Fibroblast of lung (primary cell): ENCODE results near the gene PPP2R5C. TPM values are rescaled to one million over a fixed set of nuclear protein-coding genes. Genes with fewer than 3 reads are reported as not detected.

Source experiments
- DNase-seq, 2 donors: peaks; one replicate each; pipeline versions ENCODE4 v3.0.0 to v3.0.0-alpha.2; 2010; ENCODE audit warnings: low read depth in 2 of 2
- H2AFZ ChIP-seq: 2 replicates; pipeline ENCODE4 v1.5.1; 2012; ENCODE audit warnings: low read length, control low read depth, inconsistent platforms
- H3K27ac ChIP-seq: 2 replicates; pipeline ENCODE4 v1.5.1; 2011; ENCODE audit warnings: low read length, control low read depth; ENCODE audit not compliant: insufficient read depth
- H3K27me3 ChIP-seq: 2 replicates; pipeline ENCODE4 v1.5.1; 2011; ENCODE audit warnings: mild to moderate bottlenecking, low read length; ENCODE audit not compliant: control insufficient read depth, insufficient read depth
- H3K36me3 ChIP-seq: 2 replicates; pipeline ENCODE4 v1.5.1; 2011; ENCODE audit warnings: low read length; ENCODE audit not compliant: control insufficient read depth, insufficient read depth
- H3K4me1 ChIP-seq: 2 replicates; pipeline ENCODE4 v1.5.1; 2011; ENCODE audit warnings: low read length; ENCODE audit not compliant: control insufficient read depth, insufficient read depth; ENCODE audit errors: extremely low read depth
- H3K4me2 ChIP-seq: 2 replicates; pipeline ENCODE4 v1.5.1; 2011; ENCODE audit warnings: low read length, control low read depth; ENCODE audit not compliant: insufficient read depth; ENCODE audit errors: extremely low read depth
- H3K4me3 ChIP-seq, 4 experiments: fragments of 200-600 bp in 1 of 4; sonication (generic) in 1 of 4; replicated peaks in 1 of 4; 2 replicates each; pipeline ENCODE4 v1.5.1; 2011 to 2016; ENCODE audit warnings: low read length in 4 of 4, low read depth in 3 of 4, mild to moderate bottlenecking in 3 of 4, control low read depth in 2 of 4, inconsistent platforms in 1 of 4, mixed read lengths in 1 of 4; ENCODE audit not compliant: insufficient read depth in 1 of 4; ENCODE audit errors: control extremely low read depth in 1 of 4
- H3K79me2 ChIP-seq: 2 replicates; pipeline ENCODE4 v1.5.1; 2012; ENCODE audit warnings: mild to moderate bottlenecking, low read length, inconsistent platforms; ENCODE audit not compliant: control insufficient read depth, insufficient read depth
- H3K9ac ChIP-seq: 2 replicates; pipeline ENCODE4 v1.5.1; 2011; ENCODE audit warnings: mild to moderate bottlenecking, low read length, control low read depth; ENCODE audit not compliant: insufficient read depth
- H3K9me3 ChIP-seq: 2 replicates; pipeline ENCODE4 v1.5.1; 2012; ENCODE audit warnings: low read depth, low read length; ENCODE audit not compliant: control insufficient read depth, insufficient read depth
- H4K20me1 ChIP-seq: 2 replicates; pipeline ENCODE4 v1.5.1; 2011; ENCODE audit warnings: low read length; ENCODE audit not compliant: control insufficient read depth, insufficient read depth; ENCODE audit errors: extremely low read depth
- EZH2 ChIP-seq: IDR thresholded peaks from 2 replicates; pipeline ENCODE4 v1.5.1; 2012; ENCODE audit warnings: low read length, control low read depth, mild to moderate bottlenecking; ENCODE audit errors: missing control alignments
- polyA plus RNA-seq, 2 donors: library from polyadenylated mRNA; depleted of rRNA in 1 of 2; stranded (reverse) in 1 of 2; unstranded in 1 of 2; fragments of >200 nt; gene quantifications; 2 replicates each; pipeline ENCODE4 v1.2.1, GENCODE V29; 2011 to 2012; ENCODE audit warnings: missing spikeins in 1 of 2
- total RNA-seq: library from RNA; depleted of rRNA; stranded (reverse); fragments of >200 nt; gene quantifications from 2 replicates; pipeline ENCODE4 v1.2.1, GENCODE V29; 2014
- TF ChIP-seq, protein P1 (sequence below), 2 donors: IDR thresholded peaks in 1 of 2; conservative IDR thresholded peaks in 1 of 2; 1 replicate in 1 of 2; 2 replicates in 1 of 2; pipeline ENCODE4 v1.5.1; 2011 to 2012; ENCODE audit warnings: low read length in 2 of 2, control low read depth in 1 of 2, inconsistent platforms in 1 of 2, low read depth in 1 of 2, mild to moderate bottlenecking in 1 of 2

PPP2R5C gene
- total and polyA plus RNA-seq, 2 donors (not counting 1 experiment from before 2014, with no cell fraction given) = 86.0 to 116 TPM

DNA sequence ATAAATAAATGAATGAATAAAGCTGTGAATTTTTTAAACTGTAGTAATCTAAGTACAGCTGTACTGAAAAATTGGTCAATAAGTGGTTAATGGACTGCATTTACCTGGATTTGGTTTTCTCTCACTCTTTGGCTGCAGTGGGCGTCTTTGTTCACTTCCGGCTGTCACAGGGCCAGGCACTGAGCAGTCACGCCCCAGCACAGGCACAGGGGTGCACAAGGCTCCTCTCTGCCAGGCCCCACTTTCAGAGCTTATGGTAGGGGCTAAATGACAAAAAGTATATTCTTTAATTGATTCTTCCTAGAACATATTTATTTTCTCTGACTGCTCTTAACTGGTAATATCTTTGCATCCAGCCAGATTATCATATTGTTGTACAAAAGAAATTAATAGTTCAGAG, 132.2 kb downstream of the PPP2R5C start:
- H3K4me2 ChIP-seq = no peak overlapping the region
- no peak for TF ChIP-seq EZH2
- TF ChIP-seq, protein P1, sequence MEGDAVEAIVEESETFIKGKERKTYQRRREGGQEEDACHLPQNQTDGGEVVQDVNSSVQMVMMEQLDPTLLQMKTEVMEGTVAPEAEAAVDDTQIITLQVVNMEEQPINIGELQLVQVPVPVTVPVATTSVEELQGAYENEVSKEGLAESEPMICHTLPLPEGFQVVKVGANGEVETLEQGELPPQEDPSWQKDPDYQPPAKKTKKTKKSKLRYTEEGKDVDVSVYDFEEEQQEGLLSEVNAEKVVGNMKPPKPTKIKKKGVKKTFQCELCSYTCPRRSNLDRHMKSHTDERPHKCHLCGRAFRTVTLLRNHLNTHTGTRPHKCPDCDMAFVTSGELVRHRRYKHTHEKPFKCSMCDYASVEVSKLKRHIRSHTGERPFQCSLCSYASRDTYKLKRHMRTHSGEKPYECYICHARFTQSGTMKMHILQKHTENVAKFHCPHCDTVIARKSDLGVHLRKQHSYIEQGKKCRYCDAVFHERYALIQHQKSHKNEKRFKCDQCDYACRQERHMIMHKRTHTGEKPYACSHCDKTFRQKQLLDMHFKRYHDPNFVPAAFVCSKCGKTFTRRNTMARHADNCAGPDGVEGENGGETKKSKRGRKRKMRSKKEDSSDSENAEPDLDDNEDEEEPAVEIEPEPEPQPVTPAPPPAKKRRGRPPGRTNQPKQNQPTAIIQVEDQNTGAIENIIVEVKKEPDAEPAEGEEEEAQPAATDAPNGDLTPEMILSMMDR (conservative IDR thresholded peaks at IDR 0.05 in 1 of 2, IDR thresholded peaks at IDR 0.05 in 1 of 2; ENCODE audit: low read depth in 1 of 2, low read length in 2 of 2) = no peak

DNA sequence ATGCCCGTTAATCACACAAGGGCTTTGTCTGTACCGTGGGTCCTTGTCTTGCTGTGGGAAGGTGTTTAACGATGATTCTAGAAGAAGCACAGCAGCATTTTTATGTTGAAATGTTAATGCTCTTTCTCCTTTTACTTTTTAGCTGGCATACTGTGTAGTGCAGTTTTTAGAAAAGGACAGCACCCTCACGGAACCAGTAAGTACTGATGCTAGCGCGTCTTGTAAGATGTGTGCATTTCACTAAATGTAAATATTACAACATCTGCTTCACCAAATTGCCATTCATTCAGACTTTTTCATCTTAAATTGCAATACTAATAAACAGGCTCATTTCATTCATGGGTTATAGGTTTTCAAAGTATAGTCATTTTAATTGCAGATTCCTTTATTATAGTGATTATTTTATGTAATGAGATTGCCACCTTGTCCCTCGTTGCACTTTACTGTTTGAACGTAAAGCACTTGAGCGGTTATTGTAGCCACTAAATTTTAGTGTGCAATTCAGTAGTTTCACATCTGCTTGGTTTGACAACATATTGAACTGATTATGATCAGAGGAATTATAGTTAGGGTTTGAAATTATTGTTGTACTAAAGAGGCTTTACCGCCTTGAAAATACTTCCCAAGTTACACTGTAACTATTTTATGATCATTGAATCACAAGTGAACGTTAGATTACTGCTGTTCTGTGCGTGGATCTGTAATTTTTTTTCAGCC, 133.0 kb downstream of the PPP2R5C start:
- no peaks in the 10 kb centered on the region for H3K27me3 ChIP-seq
- no peak for DNase-seq
- H3K79me2 ChIP-seq = no peaks in the 10 kb centered on the region
- no peak overlapping the region for H3K4me2 ChIP-seq
- H3K27ac ChIP-seq = no peak overlapping the region
- H2AFZ ChIP-seq = no peak overlapping the region
- H3K4me1 ChIP-seq = no peaks in the 10 kb centered on the region
- no peak for TF ChIP-seq EZH2
- TF ChIP-seq, protein P1 (conservative IDR thresholded peaks at IDR 0.05 in 1 of 2, IDR thresholded peaks at IDR 0.05 in 1 of 2; ENCODE audit: low read depth in 1 of 2, low read length in 2 of 2) = no peak
- H3K4me3 ChIP-seq = no peak overlapping the region
- H3K36me3 ChIP-seq = peaks cover 8% of the 10 kb centered on the region
- H3K9ac ChIP-seq = no peak overlapping the region
- H3K9me3 ChIP-seq = no peaks in the 10 kb centered on the region
- no peaks in the 10 kb centered on the region for H4K20me1 ChIP-seq

More for the DNA sequence above, 132.2 kb downstream of the PPP2R5C start:
- H4K20me1 ChIP-seq = no peaks in the 10 kb centered on the region
- H3K79me2 ChIP-seq = no peaks in the 10 kb centered on the region
- no peak overlapping the region for H3K9ac ChIP-seq
- no peak overlapping the region for H2AFZ ChIP-seq
- no peak for DNase-seq
- no peaks in the 10 kb centered on the region for H3K9me3 ChIP-seq
- no peak overlapping the region for H3K27ac ChIP-seq
- H3K4me1 ChIP-seq = no peaks in the 10 kb centered on the region
- peaks cover 6% of the 10 kb centered on the region for H3K36me3 ChIP-seq
- no peak overlapping the region for H3K4me3 ChIP-seq
- no peaks in the 10 kb centered on the region for H3K27me3 ChIP-seq

DNA sequence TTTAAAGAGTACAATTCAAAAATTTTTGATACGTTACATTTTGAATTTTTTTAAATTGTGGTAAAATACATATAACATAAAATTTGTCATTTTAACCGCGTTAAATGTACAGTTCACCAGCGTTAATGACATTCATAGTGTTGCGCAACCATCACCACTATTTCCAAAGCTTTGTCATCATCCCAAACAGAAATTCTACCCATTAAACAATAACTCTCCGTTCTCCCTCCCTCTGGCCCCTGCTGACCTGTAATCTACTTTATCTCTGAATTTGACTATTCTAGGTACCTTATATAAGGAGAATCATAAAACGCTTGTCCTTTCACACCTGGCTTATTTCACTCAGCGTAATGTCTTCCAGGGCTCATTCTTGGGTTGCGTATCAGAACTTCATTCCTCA, 133.7 kb downstream of the PPP2R5C start:
- H3K27ac ChIP-seq = no peak overlapping the region
- no peak for DNase-seq
- no peaks in the 10 kb centered on the region for H3K4me1 ChIP-seq
- H3K9me3 ChIP-seq = no peaks in the 10 kb centered on the region
- H3K79me2 ChIP-seq = no peaks in the 10 kb centered on the region
- no peak overlapping the region for H3K9ac ChIP-seq
- no peaks in the 10 kb centered on the region for H3K27me3 ChIP-seq
- H3K4me2 ChIP-seq = no peak overlapping the region
- TF ChIP-seq, protein P1 (conservative IDR thresholded peaks at IDR 0.05 in 1 of 2, IDR thresholded peaks at IDR 0.05 in 1 of 2; ENCODE audit: low read depth in 1 of 2, low read length in 2 of 2) = no peak
- TF ChIP-seq EZH2 = no peak
- H2AFZ ChIP-seq = no peak overlapping the region
- no peaks in the 10 kb centered on the region for H4K20me1 ChIP-seq
- no peak overlapping the region for H3K4me3 ChIP-seq
- peaks cover 8% of the 10 kb centered on the region for H3K36me3 ChIP-seq
